ENCODE measurements around the gene LCN1.

Gene LCN1

DNA sequence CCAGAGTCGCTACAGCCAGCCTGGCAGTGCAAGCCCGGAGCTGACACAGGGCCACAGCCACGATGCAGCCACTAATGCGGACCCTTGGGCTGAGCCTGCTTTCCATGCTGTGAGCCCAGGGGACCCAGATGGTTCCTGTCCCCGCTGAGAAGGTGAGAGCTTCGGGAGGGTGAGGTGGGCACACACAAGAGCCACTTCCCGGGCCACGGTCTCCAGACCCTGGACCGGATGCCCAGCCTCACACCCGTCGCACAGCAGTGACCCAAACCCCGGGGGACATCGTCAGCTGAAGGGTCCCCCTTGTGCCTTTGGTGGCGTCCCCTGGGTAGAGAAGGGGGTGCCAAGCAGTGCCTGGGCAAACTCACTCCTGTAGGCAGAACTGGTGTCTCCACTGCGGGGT is 53.7 kb downstream of the LCN1 start:
- no peak for DNase-seq

Data from stimulated activated CD4-positive, alpha-beta T cell treated with anti-CD3 and anti-CD28 coated beads, Interleukin-2, amount 100 ng/mL, for 24 hours (primary cell).